Measurements from ENCODE around the gene DEFB132. TPM values are rescaled to one million over a fixed set of nuclear protein-coding genes. Genes with fewer than 3 reads are reported as not detected.

DEFB132 gene
- total and polyA plus RNA-seq, 2 donors (not counting 1 experiment from before 2014, with no cell fraction given): not detected

- WGBS (ENCODE audit: insufficient coverage): 88% methylated on average over 12 of the region's 13 CpGs
- H3K4me1 ChIP-seq (ENCODE audit: control insufficient read depth in 2 of 2, insufficient read depth in 2 of 2, low read length in 2 of 2): peaks cover 10 to 21% of the 10 kb centered on the region in 2 donors
- peaks cover 0 to 9% of the 10 kb centered on the region in 2 experiments for H3K36me3 ChIP-seq (replicated peaks in 1 of 2; ENCODE audit: control extremely low read depth in 1 of 2, control insufficient read depth in 1 of 2, extremely low read depth in 1 of 2, insufficient read depth in 2 of 2, low read length in 1 of 2)
- no peaks in the 10 kb centered on the region for H3K9me3 ChIP-seq (ENCODE audit: control extremely low read depth in 1 of 3, control insufficient read depth in 2 of 3, insufficient read depth in 1 of 3, low read length in 2 of 3)
- Mint-ChIP-seq H3K9me3 (ENCODE audit: insufficient read depth) (no peaks in the 10 kb centered on the region), H3K4me3 (no peak overlapping the region), H3K4me1 (peaks cover 30% of the 10 kb centered on the region), H3K27ac (no peak overlapping the region), H3K27me3 (no peaks in the 10 kb centered on the region)
- no peak for DNase-seq
- no peak overlapping the region for H3K4me3 ChIP-seq (ENCODE audit: control extremely low read depth in 1 of 5, extremely low read depth in 1 of 5, insufficient read depth in 1 of 5, low read depth in 2 of 5, low read length in 4 of 5)
- no peak overlapping the region for H3K27ac ChIP-seq (ENCODE audit: low read length in 2 of 2)
- TF ChIP-seq CTCF (IDR thresholded peaks at IDR 0.05) (no peak), EZH2 (IDR thresholded peaks at IDR 0.05; ENCODE audit: borderline replicate concordance, insufficient read depth, low read depth, low read length, poor library complexity, severe bottlenecking) (no peak)
- H3K9ac ChIP-seq (ENCODE audit: low read length): no peak overlapping the region
- ChIA-PET POLR2A (interaction anchor here (2.5 kb wide), 1 partner anchor 24 kb away, joined by 10 read pairs; the partner anchor contains the start of gene SOX12), CTCF (interaction anchor here (7.7 kb wide), 1 partner anchor 21 kb away, joined by 58 read pairs; the partner anchor contains the start of gene SOX12)
- H3K27me3 ChIP-seq (replicated peaks in 1 of 4; ENCODE audit: control extremely low read depth in 1 of 4, control insufficient read depth in 3 of 4, insufficient read depth in 4 of 4, low read length in 3 of 4): no peaks in the 10 kb centered on the region
- intact Hi-C loops (cut with micrococcal nuclease): no loop called here
- H4K20me1 ChIP-seq (ENCODE audit: control insufficient read depth, insufficient read depth, low read length, poor library complexity, severe bottlenecking): peaks cover 28% of the 10 kb centered on the region
- ATAC-seq (ENCODE audit: low read depth): no peak
- H3K4me2 ChIP-seq (replicated peaks; ENCODE audit: low read depth, low read length, poor library complexity, severe bottlenecking): no peak overlapping the region
- H3K79me2 ChIP-seq (ENCODE audit: control insufficient read depth, insufficient read depth, low read length): peaks cover 6% of the 10 kb centered on the region
- no peak overlapping the region for H2AFZ ChIP-seq (ENCODE audit: insufficient read depth, low read depth, low read length, poor library complexity, severe bottlenecking)
Observed at GRCh38 chr20:301886-302848, 44.6 kb downstream of the DEFB132 start.

GRCh38 chr20:305745-306144, 48.2 kb downstream of the DEFB132 start:
- CTCF ChIA-PET: no interaction called here
- no peak overlapping the region for H3K4me3 Mint-ChIP-seq
- peaks cover 15% of the 10 kb centered on the region for H3K4me1 Mint-ChIP-seq
- ATAC-seq (ENCODE audit: low read depth) (no peak), DNase-seq (no peak)
- no peaks in the 10 kb centered on the region for H3K27me3 Mint-ChIP-seq
- Histone ChIP-seq H3K79me2 (ENCODE audit: control insufficient read depth, insufficient read depth, low read length) (no peaks in the 10 kb centered on the region), H3K4me2 (replicated peaks; ENCODE audit: low read depth, low read length, poor library complexity, severe bottlenecking) (no peak overlapping the region), H3K36me3 (replicated peaks in 1 of 2; ENCODE audit: control extremely low read depth in 1 of 2, control insufficient read depth in 1 of 2, extremely low read depth in 1 of 2, insufficient read depth in 2 of 2, low read length in 1 of 2) (peaks cover 0 to 2% of the 10 kb centered on the region in 2 experiments), H3K9ac (ENCODE audit: low read length) (no peak overlapping the region), H4K20me1 (ENCODE audit: control insufficient read depth, insufficient read depth, low read length, poor library complexity, severe bottlenecking) (peaks cover 12% of the 10 kb centered on the region), H3K4me3 (ENCODE audit: control extremely low read depth in 1 of 5, extremely low read depth in 1 of 5, insufficient read depth in 1 of 5, low read depth in 2 of 5, low read length in 4 of 5) (no peak overlapping the region), H3K27me3 (replicated peaks in 1 of 4; ENCODE audit: control extremely low read depth in 1 of 4, control insufficient read depth in 3 of 4, insufficient read depth in 4 of 4, low read length in 3 of 4) (no peaks in the 10 kb centered on the region), H3K9me3 (ENCODE audit: control extremely low read depth in 1 of 3, control insufficient read depth in 2 of 3, insufficient read depth in 1 of 3, low read length in 2 of 3) (peaks cover 0 to 4% (median 0%) of the 10 kb centered on the region in 3 donors), H3K4me1 (ENCODE audit: control insufficient read depth in 2 of 2, insufficient read depth in 2 of 2, low read length in 2 of 2) (peaks cover 8 to 13% of the 10 kb centered on the region in 2 donors), H2AFZ (ENCODE audit: insufficient read depth, low read depth, low read length, poor library complexity, severe bottlenecking) (no peak overlapping the region), H3K27ac (ENCODE audit: low read length in 2 of 2) (no peak overlapping the region)
- no peak for TF ChIP-seq CTCF (IDR thresholded peaks at IDR 0.05)
- TF ChIP-seq EZH2 (IDR thresholded peaks at IDR 0.05; ENCODE audit: borderline replicate concordance, insufficient read depth, low read depth, low read length, poor library complexity, severe bottlenecking): no peak
- H3K9me3 Mint-ChIP-seq (ENCODE audit: insufficient read depth): no peaks in the 10 kb centered on the region
- no peak overlapping the region for H3K27ac Mint-ChIP-seq
- no CpG with 5 or more reads among the region's 11 CpGs for WGBS (ENCODE audit: insufficient coverage)
- intact Hi-C loops (cut with micrococcal nuclease): no loop called here
- POLR2A ChIA-PET: interaction anchor here (1.0 to 1.6 kb wide), 2 partner anchors 17 to 18 kb away, joined by 3 read pairs; no protein-coding TSS in a partner anchor
